NCI-H69 (cell line): ENCODE data around the gene ADAMTS17.
"Not testable (repeated sequence)": the region's sequence is repeated elsewhere in the genome, so short reads cannot be mapped to it uniquely, and the experiment has no call there.

Experiments used
- DNase-seq: peaks from one replicate; lab custom pipeline; 2025; lab: John Stamatoyannopoulos, UW

The ADAMTS17 gene

GRCh38 chr15:100083572-100083971 is 258.2 kb downstream of the ADAMTS17 start:
- DNase-seq = no peak

- DNase-seq = no peak
Measured at GRCh38 chr15:100082761-100083402, 258.9 kb downstream of the ADAMTS17 start.

- no peak for DNase-seq
Measured at GRCh38 chr15:100081454-100081853, 260.3 kb downstream of the ADAMTS17 start.

GRCh38 chr15:100078511-100079220 is 263.1 kb downstream of the ADAMTS17 start:
- DNase-seq = no peak

GRCh38 chr15:100075229-100075628 is 266.5 kb downstream of the ADAMTS17 start:
- no peak for DNase-seq

- DNase-seq = no peak
Measured at GRCh38 chr15:100073982-100074381, 267.8 kb downstream of the ADAMTS17 start.

- DNase-seq = not testable (repeated sequence)
Measured at GRCh38 chr15:100066521-100067280, 275.1 kb downstream of the ADAMTS17 start.

GRCh38 chr15:100061944-100062343 is 279.8 kb downstream of the ADAMTS17 start:
- no peak for DNase-seq

GRCh38 chr15:100060276-100060926 is 281.4 kb downstream of the ADAMTS17 start:
- DNase-seq = no peak

GRCh38 chr15:100059521-100059920 is 282.3 kb downstream of the ADAMTS17 start:
- DNase-seq = no peak

- DNase-seq = no peak
Measured at GRCh38 chr15:100059094-100059493, 282.7 kb downstream of the ADAMTS17 start.

- DNase-seq = no peak
Measured at GRCh38 chr15:100058458-100058857, 283.3 kb downstream of the ADAMTS17 start.

- no peak for DNase-seq
Measured at GRCh38 chr15:100057281-100057680, 284.5 kb downstream of the ADAMTS17 start.

- DNase-seq = no peak
Measured at GRCh38 chr15:100056411-100057072, 285.2 kb downstream of the ADAMTS17 start.

- no peak for DNase-seq
Measured at GRCh38 chr15:100055821-100056220, 286.0 kb downstream of the ADAMTS17 start.

GRCh38 chr15:100054539-100054938 is 287.2 kb downstream of the ADAMTS17 start:
- DNase-seq = no peak

GRCh38 chr15:100053474-100054121 is 288.2 kb downstream of the ADAMTS17 start:
- DNase-seq = no peak

GRCh38 chr15:100052716-100053473 is 288.9 kb downstream of the ADAMTS17 start:
- DNase-seq = no peak

GRCh38 chr15:100050877-100051786 is 290.6 kb downstream of the ADAMTS17 start:
- DNase-seq = no peak
